HL-60 (cell line): ENCODE data around the gene EEF1G.

Experiments used
- DNase-seq, 2 experiments: peaks; one replicate each; pipeline ENCODE4 v3.0.0-alpha.2; 2010 to 2020; ENCODE audit warnings: low read depth in 1 of 2, low spot score in 1 of 2
- H3K27ac ChIP-seq: fragments of 250-450 bp; sonication (Bioruptor Pico); replicated peaks from 2 replicates; pipeline ENCODE4 v1.5.1; 2020; ENCODE audit warnings: mild to moderate bottlenecking, moderate library complexity
- H3K27me3 ChIP-seq: fragments of 250-450 bp; sonication (Bioruptor Pico); 2 replicates; pipeline ENCODE4 v1.5.1; 2021; ENCODE audit warnings: mild to moderate bottlenecking, moderate library complexity; ENCODE audit not compliant: insufficient read depth, poor library complexity, severe bottlenecking
- H3K4me3 ChIP-seq: replicated peaks from 2 replicates; pipeline ENCODE4 v1.5.1; 2011; ENCODE audit warnings: mild to moderate bottlenecking, control low read depth, low read length; ENCODE audit not compliant: insufficient read depth
- CTCF ChIP-seq: IDR thresholded peaks from one replicate; pipeline ENCODE4 v1.5.1; 2011; ENCODE audit warnings: low read length, control low read depth, inconsistent platforms; ENCODE audit not compliant: insufficient read depth
- GABPA ChIP-seq: IDR thresholded peaks from 2 replicates; pipeline ENCODE4 v1.6.1; 2012; ENCODE audit warnings: low read depth
- POLR2AphosphoS5 ChIP-seq: IDR thresholded peaks from 2 replicates; pipeline ENCODE4 v1.6.1; 2012; ENCODE audit warnings: low read depth
- SPI1 ChIP-seq: IDR thresholded peaks from 2 replicates; pipeline ENCODE4 v1.6.1; 2012; ENCODE audit warnings: low read depth, mild to moderate bottlenecking, borderline replicate concordance
- TF ChIP-seq, protein P1 (sequence below): IDR thresholded peaks from 2 replicates; pipeline ENCODE4 v1.6.1; 2012; ENCODE audit warnings: low read depth; ENCODE audit not compliant: insufficient replicate concordance

The EEF1G gene

GRCh38 chr11:62536301-62536957 is 37.3 kb downstream of the EEF1G start:
- no peak overlapping the region for H3K27ac ChIP-seq
- TF ChIP-seq POLR2AphosphoS5, result no peak
- TF ChIP-seq CTCF, result no peak
- TF ChIP-seq GABPA, result no peak
- TF ChIP-seq SPI1, result no peak
- TF ChIP-seq, protein P1, sequence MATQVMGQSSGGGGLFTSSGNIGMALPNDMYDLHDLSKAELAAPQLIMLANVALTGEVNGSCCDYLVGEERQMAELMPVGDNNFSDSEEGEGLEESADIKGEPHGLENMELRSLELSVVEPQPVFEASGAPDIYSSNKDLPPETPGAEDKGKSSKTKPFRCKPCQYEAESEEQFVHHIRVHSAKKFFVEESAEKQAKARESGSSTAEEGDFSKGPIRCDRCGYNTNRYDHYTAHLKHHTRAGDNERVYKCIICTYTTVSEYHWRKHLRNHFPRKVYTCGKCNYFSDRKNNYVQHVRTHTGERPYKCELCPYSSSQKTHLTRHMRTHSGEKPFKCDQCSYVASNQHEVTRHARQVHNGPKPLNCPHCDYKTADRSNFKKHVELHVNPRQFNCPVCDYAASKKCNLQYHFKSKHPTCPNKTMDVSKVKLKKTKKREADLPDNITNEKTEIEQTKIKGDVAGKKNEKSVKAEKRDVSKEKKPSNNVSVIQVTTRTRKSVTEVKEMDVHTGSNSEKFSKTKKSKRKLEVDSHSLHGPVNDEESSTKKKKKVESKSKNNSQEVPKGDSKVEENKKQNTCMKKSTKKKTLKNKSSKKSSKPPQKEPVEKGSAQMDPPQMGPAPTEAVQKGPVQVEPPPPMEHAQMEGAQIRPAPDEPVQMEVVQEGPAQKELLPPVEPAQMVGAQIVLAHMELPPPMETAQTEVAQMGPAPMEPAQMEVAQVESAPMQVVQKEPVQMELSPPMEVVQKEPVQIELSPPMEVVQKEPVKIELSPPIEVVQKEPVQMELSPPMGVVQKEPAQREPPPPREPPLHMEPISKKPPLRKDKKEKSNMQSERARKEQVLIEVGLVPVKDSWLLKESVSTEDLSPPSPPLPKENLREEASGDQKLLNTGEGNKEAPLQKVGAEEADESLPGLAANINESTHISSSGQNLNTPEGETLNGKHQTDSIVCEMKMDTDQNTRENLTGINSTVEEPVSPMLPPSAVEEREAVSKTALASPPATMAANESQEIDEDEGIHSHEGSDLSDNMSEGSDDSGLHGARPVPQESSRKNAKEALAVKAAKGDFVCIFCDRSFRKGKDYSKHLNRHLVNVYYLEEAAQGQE, result no peak
- no peaks in the 10 kb centered on the region for H3K27me3 ChIP-seq
- no peak for DNase-seq
- no peak overlapping the region for H3K4me3 ChIP-seq

DNA sequence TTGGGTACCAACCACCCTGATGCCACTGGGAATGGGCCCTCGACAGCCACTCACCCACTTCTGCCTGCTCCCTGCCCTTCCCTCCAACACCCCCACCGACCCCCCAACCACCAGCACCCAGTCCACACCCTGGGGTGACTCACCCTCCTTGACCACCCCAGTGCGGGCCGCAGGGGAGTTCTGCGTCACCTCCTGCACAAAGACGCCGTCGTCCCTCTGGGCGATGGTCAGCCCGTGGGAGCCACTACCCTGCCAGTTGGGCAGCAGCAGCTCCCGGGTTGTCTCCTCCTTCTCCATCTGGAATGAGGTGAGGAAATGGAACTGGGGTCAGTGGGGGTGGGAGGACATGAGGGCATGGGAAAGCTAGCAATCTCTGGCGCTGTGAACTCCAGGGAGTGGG is 37.9 kb downstream of the EEF1G start:
- H3K4me3 ChIP-seq, result no peak overlapping the region
- no peaks in the 10 kb centered on the region for H3K27me3 ChIP-seq
- no peak overlapping the region for H3K27ac ChIP-seq
- TF ChIP-seq SPI1 (no peak), POLR2AphosphoS5 (no peak), CTCF (no peak), GABPA (no peak)
- TF ChIP-seq, protein P1, result no peak
- DNase-seq, result no peak

- TF ChIP-seq CTCF (no peak), SPI1 (no peak), POLR2AphosphoS5 (no peak), GABPA (no peak)
- TF ChIP-seq, protein P1, result no peak
- Histone ChIP-seq H3K27me3 (no peaks in the 10 kb centered on the region), H3K4me3 (no peak overlapping the region), H3K27ac (no peak overlapping the region)
- DNase-seq, result no peak
These were observed 38.7 kb downstream of the EEF1G start for GRCh38 chr11:62534779-62535545.
